Psoas muscle (tissue), 8 donors: ENCODE results near the gene GUCY2C. TPM values are rescaled to one million over a fixed set of nuclear protein-coding genes. Genes with fewer than 3 reads are reported as not detected.

Source experiments
- ATAC-seq, 4 donors: fragments of 200-7000 bp; cut with Tn5 transposase; one replicate each; pipeline ENCODE4 v1.9.1; 2020; ENCODE audit warnings: moderate library complexity in 3 of 4, mild to moderate bottlenecking in 2 of 4
- DNase-seq, 2 donors: peaks; one replicate each; pipeline ENCODE4 v3.0.0-alpha.2; 2020
- H3K27ac ChIP-seq: fragments of 200-600 bp; one replicate; pipeline ENCODE4 v1.8.0; 2022
- H3K27me3 ChIP-seq, 3 donors: fragments of 200-600 bp in 1 of 3; one replicate each; pipeline versions ENCODE4 v1.6.1 to v1.8.0; 2013 to 2022; ENCODE audit warnings: low read length in 2 of 3, mild to moderate bottlenecking in 2 of 3, moderate library complexity in 1 of 3; ENCODE audit not compliant: insufficient read depth in 3 of 3
- H3K36me3 ChIP-seq, 2 donors: fragments of 200-600 bp in 1 of 2; one replicate each; pipeline versions ENCODE4 v1.6.1 to v1.8.0; 2013 to 2022; ENCODE audit warnings: low read depth in 1 of 2, mild to moderate bottlenecking in 1 of 2, moderate library complexity in 1 of 2; ENCODE audit not compliant: insufficient read depth in 1 of 2
- H3K4me1 ChIP-seq: fragments of 200-600 bp; one replicate; pipeline ENCODE4 v1.8.0; 2022
- H3K4me3 ChIP-seq: fragments of 200-600 bp; one replicate; pipeline ENCODE4 v1.8.0; 2022; ENCODE audit warnings: mild to moderate bottlenecking
- H3K9me3 ChIP-seq: fragments of 200-600 bp; one replicate; pipeline ENCODE4 v1.8.0; 2022
- WGBS, 3 donors: extraction: QIAGEN DNeasy Blood & Tissue Kit; methylation state at CpG; one replicate each; pipeline versions ENCODE4 v1.1.6 to v1.1.7; 2013; 5-methylcytosine and 5-hydroxymethylcytosine counted together
- intact Hi-C, 2 donors: fragments of 100-400 bp; cut with DNase I; formaldehyde crosslinking; loops; one replicate each; pipeline versions ENCODE4 v1.11.0 to v1.14.2; 2022
- polyA plus RNA-seq, 3 donors: library from polyadenylated mRNA; stranded (reverse); fragments of 200-250 nt; gene quantifications; one replicate each; pipeline ENCODE4 v1.2.3, GENCODE V29; 2013
- total RNA-seq, 4 donors: library from RNA; stranded (reverse); fragmentation: NEBNext Ultra II Directional in 2 of 4; extraction: Animal tissue kit (Norgen Biotek cat#: 25700) in 2 of 4; gene quantifications; one replicate each; pipeline versions ENCODE4 v1.2.1 to v1.2.4, GENCODE V29; 2021 to 2023
- TF ChIP-seq, protein P1 (sequence below): fragments of 200-600 bp; IDR thresholded peaks from one replicate; pipeline ENCODE4 v1.8.0; 2022; ENCODE audit warnings: antibody characterized with exemption
- donor health status: healthy with polysubstance abuse.
- donor health status: DM: no; HTN: no; CAD: no; lungs with moderate emphysema.
- donor health status: Bipolar disorder and iron deficiency.
- donor health status: healthy.
- donor health status: DM: yes; HTN: yes; CAD: no.
- donor health status: DM: no; HTN: no; CAD: no.
- donor health status: DM: no; HTN: no; CAD: no.
- donor health status: DM: yes; HTN: yes; CAD: no.

Gene GUCY2C
- total and polyA plus RNA-seq, 7 donors, result 0.11 to 0.13 TPM; not detected in 5

DNA sequence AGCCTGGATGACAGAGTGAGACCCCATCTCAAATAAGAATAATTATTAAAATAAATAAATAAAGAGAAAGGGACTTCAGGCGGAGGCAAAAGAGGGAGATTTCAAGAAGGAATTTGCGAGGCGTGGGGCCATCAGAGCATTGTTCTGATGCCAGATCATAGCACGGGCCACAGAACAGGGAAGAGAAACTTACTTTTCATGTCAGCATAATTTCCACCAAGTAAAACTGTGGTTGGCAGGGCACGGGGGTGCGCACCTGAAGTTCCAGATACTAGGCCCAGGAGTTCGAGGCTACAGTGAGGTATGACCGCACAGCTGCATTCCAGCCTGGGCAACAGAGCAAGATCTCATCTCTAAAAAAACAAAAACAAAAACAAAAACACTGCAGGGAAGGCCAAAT lies 117.8 kb downstream of the GUCY2C start:
- H3K36me3 ChIP-seq, result peaks cover 0 to 5% of the 10 kb centered on the region in 2 donors
- TF ChIP-seq, protein P1, sequence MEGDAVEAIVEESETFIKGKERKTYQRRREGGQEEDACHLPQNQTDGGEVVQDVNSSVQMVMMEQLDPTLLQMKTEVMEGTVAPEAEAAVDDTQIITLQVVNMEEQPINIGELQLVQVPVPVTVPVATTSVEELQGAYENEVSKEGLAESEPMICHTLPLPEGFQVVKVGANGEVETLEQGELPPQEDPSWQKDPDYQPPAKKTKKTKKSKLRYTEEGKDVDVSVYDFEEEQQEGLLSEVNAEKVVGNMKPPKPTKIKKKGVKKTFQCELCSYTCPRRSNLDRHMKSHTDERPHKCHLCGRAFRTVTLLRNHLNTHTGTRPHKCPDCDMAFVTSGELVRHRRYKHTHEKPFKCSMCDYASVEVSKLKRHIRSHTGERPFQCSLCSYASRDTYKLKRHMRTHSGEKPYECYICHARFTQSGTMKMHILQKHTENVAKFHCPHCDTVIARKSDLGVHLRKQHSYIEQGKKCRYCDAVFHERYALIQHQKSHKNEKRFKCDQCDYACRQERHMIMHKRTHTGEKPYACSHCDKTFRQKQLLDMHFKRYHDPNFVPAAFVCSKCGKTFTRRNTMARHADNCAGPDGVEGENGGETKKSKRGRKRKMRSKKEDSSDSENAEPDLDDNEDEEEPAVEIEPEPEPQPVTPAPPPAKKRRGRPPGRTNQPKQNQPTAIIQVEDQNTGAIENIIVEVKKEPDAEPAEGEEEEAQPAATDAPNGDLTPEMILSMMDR, result no peak
- no peak for DNase-seq
- H3K27me3 ChIP-seq, result no peaks in the 10 kb centered on the region
- no peak overlapping the region for H3K4me3 ChIP-seq
- no peak for ATAC-seq
- H3K27ac ChIP-seq, result no peak overlapping the region
- intact Hi-C loops, result no loop called here
- no peaks in the 10 kb centered on the region for H3K9me3 ChIP-seq
- no peaks in the 10 kb centered on the region for H3K4me1 ChIP-seq
- WGBS, 3 donors, result 89 to 96% (median 94%) methylated on average over 8 of the region's 8 CpGs

DNA sequence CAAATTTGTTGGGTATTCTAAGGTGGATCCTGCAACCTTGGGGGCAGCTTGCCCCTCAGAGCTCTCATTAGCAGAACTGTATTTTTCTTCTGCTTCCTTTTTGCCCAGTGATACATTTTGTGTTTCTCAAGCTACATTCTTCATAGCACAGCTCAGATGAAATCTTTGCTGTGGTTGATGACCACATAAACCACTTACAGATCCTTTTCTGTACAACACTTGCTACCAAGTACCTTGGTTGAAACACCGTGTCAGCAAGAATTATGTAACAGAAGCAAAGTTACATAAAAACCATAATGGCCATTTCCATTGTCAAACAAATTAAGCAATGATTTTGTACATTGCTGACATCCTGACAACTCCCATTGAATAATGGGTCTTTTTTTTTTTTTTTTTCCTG lies 119.1 kb downstream of the GUCY2C start:
- no peaks in the 10 kb centered on the region for H3K36me3 ChIP-seq
- H3K27me3 ChIP-seq, result no peaks in the 10 kb centered on the region
- no peak overlapping the region for H3K27ac ChIP-seq
- DNase-seq, result no peak
- H3K4me3 ChIP-seq, result no peak overlapping the region
- H3K9me3 ChIP-seq, result no peaks in the 10 kb centered on the region
- no peaks in the 10 kb centered on the region for H3K4me1 ChIP-seq
- TF ChIP-seq, protein P1, result no peak
- 81 to 90% (median 85%) methylated on average over 1 of the region's 1 CpG for WGBS, 3 donors
- no peak for ATAC-seq
- intact Hi-C loops, result no loop called here

DNA sequence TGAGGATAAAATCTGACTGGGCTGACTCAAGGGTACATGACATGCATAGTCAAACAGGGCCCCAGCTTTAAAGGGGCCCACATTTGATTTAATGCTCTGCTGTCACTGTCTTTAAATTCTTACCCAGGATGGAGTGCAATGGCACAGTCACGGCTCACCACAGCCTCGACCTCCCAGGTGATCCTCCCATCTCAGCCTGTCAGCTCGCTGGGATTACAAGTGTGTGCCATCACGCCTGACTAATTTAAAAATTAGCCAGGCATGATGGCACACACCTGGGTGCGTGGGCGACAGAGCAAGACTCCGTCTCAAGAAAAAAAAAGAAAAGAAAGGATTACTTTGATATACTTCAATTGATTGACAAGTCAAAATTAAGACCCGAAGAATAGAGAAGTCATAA lies 119.5 kb downstream of the GUCY2C start:
- Histone ChIP-seq H3K36me3 (no peaks in the 10 kb centered on the region), H3K27me3 (no peaks in the 10 kb centered on the region), H3K4me3 (no peak overlapping the region), H3K9me3 (no peaks in the 10 kb centered on the region), H3K4me1 (no peaks in the 10 kb centered on the region), H3K27ac (no peak overlapping the region)
- TF ChIP-seq, protein P1, result no peak
- no peak for DNase-seq
- intact Hi-C loops, result no loop called here
- no peak for ATAC-seq
- WGBS, 3 donors, result 77 to 80% (median 77%) methylated on average over 8 of the region's 8 CpGs

DNA sequence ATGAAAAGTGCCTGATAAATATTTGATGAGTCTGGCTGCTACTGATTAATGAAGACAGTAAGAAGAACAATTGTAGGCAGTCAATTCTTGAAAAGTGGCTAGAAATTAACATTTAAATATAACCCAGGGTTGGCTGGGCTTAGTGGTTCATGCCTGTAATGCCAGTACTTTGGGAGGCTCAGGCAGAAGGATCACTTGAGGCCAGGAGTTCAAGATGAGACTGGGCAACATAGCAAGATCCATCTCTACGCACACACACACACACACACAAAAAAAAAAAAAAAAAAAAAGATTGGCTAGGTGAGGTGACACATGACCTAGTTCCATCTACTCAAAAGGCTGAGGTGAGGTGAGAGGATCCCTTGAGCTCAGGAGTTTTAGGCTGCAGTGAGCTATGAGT lies 120.8 kb downstream of the GUCY2C start:
- 82 to 100% (median 92%) methylated on average over 1 of the region's 1 CpG for WGBS, 3 donors

DNA sequence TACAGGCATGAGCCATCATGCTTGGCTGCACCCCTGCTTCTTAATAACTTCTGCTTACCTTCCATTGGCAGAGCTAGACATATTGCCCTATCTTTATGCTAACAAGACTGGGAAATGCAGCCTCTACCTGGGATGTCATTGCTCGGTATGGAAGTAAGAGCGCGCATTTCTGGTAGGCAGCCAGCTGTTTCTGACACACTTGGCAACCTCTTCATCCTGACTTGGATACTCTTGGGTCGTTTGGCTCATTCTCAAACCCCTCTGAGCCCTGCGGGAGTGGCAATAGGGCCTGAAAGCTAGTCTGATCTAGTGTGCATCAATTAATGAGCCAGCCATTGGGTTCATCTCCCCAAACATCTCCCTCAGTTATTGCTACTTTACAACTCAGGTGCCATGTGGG lies 123.3 kb downstream of the GUCY2C start:
- Histone ChIP-seq H3K9me3 (no peaks in the 10 kb centered on the region), H3K4me1 (no peaks in the 10 kb centered on the region), H3K36me3 (no peaks in the 10 kb centered on the region), H3K27ac (no peak overlapping the region), H3K27me3 (no peaks in the 10 kb centered on the region), H3K4me3 (no peak overlapping the region)
- TF ChIP-seq, protein P1, result no peak
- DNase-seq (no peak), ATAC-seq (no peak)
- WGBS, 3 donors, result 67 to 80% (median 69%) methylated on average over 5 of the region's 5 CpGs
- intact Hi-C loops, result no loop called here

More for the DNA sequence above, 120.8 kb downstream of the GUCY2C start:
- Histone ChIP-seq H3K4me3 (no peak overlapping the region), H3K9me3 (no peaks in the 10 kb centered on the region), H3K36me3 (no peaks in the 10 kb centered on the region), H3K27ac (no peak overlapping the region), H3K4me1 (no peaks in the 10 kb centered on the region), H3K27me3 (no peaks in the 10 kb centered on the region)
- no peak for ATAC-seq
- DNase-seq, result no peak
- intact Hi-C loops, result no loop called here
- TF ChIP-seq, protein P1, result no peak
